HG02885 (cell line): ENCODE measurements around the gene DAB2IP.
"Not testable (repeated sequence)": the region's sequence is repeated elsewhere in the genome, so short reads cannot be mapped to it uniquely, and the experiment has no call there.

Experiments
- ATAC-seq: cut with Tn5 transposase; IDR thresholded peaks from one replicate; pipeline ENCODE4 v1.9.1; 2021; ENCODE audit warnings: mild to moderate bottlenecking; ENCODE audit not compliant: unreplicated experiment, poor library complexity

Gene DAB2IP

DNA sequence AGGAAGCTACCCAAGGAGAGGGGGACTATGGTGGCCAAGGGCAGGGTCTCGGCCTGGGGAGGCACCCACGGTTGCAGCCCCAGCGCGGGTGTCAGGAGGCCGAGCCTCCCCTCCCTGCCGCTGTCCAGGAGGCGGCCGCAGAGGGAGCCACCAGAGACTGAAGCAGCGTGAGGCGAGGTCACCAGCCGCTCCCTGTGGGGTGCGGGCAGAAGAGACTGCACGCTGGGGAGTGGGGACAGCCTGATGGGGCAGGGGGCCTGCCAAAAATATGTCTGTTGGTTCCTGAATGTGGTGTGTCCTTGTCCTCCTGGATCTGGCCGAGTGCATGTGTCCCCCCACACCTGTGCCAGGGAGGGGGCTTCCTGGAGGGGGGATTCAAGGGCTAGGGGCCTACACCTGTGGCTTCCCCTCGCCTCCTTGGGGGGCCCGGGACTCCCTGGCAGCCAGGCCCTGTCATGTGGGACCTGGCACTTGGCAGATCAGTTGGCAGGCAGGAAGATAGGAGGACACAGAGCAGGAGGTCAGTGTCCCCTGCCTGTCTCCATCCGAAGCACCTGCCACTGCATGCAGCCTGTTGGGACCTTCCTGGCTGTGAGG, 131.2 kb downstream of the DAB2IP start:
- no peak for ATAC-seq

DNA sequence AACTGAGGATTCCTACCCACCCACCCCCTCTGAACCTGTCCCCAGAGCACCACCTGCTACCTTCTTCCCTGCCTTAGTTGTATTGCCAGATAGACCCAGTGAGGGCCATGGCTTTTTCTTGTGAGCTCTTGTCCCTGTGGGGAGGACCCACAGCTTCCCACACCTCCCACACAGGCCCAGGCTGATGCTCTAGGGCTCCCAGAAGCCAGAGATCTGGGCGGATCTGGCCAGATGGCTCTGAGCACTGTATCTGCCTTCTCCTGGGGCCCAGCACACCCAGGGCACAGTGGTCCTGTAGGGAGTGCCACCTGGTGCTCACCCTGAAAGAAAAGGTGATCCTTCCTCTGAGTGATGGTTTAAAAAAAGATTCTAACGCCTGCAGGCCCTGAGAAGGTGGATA, 131.7 kb downstream of the DAB2IP start:
- ATAC-seq, result no peak

DNA sequence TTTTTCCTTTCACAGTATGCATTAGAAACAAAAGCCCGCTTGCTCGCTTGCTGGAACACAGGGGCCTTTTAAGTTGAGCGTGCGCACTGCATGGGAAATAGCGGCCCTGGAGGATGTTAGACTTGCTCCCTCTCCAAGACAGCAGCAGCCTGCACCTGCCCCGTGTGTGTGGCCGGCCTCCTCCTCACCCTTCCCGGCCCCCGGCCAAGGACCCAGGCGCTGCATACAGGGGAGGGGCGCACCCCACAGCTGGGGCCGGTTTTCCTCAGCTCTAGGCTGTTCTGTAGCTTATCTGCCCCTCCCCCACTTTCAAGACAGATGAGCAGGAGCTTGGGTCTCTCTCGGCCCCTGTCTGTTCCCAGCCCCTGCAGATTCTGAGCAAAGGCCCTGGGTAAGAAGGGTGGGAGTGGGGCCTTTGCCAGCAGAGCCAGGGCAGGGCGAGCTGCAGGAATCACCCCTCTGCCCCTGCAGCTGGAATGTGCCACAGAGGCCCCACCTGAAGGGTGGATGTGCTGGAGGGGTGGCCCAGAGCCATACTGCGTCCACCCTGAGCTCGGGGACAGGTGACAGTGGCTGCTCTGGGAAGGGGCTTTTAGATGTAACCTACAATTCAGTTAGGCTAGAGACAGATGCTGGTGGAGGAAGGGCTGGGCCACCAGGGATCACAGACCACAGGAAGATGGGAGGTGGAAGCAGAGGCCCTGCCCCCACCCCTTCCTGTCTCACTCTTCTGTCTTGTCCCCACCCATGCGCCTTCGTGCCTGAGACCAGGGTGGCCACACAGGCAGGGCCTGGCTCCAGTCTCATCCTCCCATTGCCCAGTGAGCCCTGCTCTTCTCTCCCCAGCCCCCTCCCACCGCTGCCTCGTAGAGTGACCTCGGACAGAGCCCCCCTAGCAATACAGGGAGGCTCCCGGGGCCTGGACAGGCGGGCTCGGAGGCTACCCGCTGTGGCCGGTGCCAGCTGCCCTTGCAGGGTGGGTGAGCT, 132.4 kb downstream of the DAB2IP start:
- no peak for ATAC-seq

DNA sequence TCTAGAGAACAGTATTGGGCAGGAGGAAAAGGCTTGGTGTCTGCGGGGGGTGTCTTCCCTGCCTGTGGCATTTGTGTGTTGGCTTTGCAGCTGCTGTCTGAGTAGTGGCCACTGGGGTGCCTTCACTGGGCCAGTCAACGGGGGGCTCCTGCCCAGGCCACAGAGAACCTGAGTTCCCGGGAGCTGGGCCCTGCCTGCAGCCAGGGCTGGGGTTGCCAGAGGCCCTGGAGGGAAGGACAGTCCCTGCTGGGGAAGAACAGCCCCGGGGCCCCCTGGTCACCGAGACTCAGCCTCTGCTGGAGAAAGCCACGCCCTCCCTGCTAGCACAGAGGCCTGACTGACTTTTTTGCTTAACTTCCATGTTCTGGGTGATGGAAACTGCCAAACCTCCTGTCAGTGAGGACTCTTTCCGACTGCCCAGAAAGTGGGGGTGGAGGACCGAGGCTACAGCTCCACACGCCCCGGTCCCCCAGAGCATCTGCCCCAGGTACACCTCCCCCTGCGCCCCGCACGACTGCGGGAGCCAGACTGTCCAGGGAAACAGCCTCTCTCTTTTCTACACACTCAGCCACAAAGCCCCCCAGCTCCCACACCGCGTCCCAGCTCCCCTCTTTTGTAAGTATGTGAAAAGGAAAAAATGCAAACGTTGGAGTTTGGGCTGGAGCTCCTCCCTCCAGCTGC, 133.4 kb downstream of the DAB2IP start:
- no peak for ATAC-seq

DNA sequence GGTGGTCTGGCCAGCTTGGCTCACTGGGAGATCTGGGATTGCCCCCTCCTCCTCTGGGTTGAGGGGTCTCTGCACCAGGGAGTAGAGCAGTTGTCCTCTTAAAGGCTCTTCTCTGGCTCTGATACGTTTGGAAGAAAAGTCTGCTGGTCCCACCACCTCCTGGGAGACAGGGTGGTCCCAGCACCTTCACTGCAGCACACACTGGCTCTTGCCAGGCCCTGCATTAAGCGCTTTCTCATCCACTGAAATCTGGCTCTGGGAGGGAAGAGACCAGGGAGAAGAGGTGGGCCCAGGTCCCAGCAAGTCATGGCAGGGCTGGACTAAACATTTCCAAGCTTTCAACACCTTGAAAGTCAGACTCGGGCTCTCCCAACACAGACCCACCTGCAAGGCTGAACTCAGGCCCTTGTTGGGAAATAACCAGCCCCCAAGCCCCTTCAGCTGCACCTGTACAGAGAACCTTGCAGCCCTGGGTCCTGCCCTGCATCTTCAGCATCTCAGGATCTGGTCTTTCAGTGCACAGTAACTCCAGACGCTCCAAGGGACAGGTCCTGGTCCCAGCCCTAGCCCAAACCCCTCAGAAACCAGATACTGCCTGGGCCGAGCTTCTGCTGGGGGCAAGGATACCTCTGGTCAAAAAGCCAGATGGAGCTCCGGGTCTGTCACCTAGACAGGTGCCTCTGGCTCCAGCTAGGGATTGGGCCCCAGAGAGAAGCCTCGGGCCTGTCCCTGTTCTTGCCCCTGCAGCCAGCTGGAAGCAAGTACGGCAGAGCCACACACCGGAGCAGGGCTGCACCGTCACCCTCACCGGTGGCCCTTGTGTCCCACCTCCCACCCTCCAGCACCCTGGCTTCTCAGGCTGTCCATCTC, 134.5 kb downstream of the DAB2IP start:
- no peak for ATAC-seq

DNA sequence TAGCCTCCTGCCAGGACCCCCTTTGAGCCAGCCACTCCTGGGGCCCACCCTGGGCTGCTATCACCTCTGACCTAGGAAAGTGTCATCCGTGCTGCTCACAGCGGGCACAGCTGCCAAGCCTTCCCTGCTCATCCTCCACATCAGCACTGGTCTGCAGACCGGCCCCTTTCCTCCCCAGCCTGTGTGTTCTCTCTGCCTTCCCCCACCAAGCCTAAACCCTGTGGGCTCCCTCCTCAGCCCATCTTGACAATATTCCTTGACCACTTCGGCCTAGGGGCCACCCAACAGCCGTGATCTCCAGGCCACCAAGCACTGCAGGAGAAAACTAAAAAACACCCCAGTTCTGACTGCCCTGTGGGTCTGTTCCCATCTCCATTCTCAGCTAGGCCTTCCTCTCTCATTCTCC, 135.1 kb downstream of the DAB2IP start:
- no peak for ATAC-seq

DNA sequence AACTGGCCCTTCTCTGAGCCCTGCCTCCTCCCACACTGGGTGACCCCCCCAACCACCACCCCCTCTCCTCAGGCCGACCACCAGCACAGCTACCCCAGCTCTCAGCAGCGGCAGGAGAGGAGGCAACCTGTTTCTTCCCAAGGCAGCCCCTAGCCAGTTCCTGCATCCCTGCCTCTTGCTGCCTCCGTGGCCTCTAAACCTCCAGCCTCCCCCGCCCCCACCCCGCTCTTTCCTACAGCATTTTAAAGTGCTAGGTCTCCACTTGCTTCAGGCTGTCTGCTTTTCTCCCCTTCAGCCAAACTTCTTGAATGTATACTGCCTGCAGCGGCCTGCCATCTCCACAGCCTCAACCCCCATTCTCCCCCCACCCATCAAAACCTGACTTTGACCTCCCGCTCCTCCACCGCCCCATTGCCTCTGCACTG, 135.6 kb downstream of the DAB2IP start:
- no peak for ATAC-seq

DNA sequence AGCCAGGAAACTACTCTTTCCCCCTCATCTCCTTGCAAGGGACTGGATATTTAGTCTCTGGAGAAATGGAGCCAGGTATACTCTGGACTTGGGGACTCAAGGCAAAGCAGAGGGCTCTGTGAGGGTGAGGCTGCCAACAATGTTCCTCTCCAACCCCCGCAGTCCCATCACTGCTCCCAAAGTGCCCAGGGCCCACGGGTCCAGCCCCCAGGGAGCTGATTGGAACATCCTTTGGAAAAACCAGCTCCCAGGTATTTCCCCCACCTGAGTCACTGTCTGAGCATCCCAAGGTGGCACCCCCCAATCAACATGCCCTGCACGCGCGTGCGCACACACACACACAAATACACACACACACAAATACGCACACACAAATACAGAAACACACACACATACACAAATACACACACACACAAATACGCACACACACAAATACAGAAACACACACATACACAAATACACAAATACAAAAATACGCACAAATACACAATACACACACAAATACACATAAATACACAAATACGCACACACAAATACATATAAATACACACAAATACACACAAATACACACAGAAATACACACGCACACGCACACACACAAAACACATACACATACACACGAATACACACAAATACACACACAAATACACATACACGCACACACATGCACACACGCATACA, 137.4 kb downstream of the DAB2IP start:
- ATAC-seq, result no peak

DNA sequence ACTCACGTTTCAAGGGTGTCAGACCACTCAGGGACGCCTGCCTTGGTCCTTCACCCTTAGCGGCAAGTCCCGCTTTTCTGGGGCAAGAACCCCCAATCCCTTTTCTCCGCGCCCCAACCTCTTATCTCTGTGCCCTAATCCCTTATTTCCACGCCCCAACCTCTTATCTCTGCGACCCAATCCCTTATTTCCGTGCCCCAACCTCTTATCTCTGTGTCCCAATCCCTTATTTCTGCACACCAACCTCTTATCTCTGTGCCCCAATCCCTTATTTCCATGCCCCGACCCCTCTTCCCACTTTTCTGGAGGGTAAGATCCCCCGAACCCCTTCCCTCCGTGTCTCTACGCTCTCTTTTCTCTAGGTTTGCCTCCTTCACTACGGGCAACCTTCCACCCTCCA, 139.4 kb downstream of the DAB2IP start:
- ATAC-seq, result no peak

DNA sequence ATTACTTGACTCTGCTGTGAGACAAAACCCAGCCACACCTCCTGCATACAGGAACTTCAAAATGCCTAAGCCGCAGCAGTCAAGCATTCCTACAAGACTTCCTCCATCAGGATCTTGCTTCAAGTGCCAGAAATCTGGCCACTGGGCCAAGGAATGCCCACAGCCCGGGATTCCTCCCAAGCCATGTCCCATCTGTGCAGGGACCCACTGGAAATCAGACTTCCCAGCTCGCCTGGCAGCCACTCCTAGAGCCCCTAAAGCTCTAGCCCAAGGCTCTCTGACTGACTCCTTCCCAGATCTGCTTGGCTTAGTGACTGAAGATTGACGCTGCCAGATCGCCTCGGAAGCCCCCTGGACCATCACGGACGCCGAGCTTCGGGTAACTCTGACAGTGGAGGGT, 141.0 kb downstream of the DAB2IP start:
- ATAC-seq, result not testable (repeated sequence)

DNA sequence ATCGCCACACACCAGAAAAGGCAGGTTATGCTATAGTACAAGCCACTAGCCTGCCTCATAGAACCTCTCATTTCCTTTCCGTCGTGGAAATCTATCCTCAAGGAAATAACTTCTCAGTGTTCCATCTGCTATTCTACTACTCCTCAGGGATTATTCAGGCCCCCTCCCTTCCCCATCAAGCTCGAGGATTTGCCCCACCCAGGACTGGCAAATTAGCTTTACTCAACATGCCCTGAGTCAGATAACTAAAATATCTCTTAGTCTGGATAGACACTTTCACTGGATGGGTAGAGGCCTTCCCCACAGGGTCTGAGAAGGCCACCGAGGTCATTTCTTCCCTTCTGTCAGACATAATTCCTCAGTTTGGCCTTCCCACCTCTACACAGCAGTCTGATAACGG, 142.9 kb downstream of the DAB2IP start:
- ATAC-seq, result not testable (repeated sequence)

DNA sequence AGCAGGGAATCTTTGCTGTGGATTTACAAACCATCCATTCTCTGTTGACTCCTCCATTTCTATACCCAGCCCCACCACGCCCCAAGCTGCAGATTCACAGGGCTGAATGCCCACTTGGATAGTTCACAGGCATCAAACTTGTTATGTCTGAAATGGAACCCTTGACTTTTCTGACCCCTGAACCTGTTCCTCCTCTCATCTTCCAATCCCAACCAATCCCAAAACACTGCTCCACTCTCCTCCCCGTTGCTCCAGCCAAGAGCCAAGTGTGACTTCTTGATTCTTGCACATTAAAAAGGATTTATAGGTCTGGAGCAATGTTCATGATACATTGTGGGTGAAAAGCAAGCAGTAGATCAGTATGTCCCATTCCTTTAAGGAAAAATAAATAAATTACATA, 145.6 kb downstream of the DAB2IP start:
- no peak for ATAC-seq

DNA sequence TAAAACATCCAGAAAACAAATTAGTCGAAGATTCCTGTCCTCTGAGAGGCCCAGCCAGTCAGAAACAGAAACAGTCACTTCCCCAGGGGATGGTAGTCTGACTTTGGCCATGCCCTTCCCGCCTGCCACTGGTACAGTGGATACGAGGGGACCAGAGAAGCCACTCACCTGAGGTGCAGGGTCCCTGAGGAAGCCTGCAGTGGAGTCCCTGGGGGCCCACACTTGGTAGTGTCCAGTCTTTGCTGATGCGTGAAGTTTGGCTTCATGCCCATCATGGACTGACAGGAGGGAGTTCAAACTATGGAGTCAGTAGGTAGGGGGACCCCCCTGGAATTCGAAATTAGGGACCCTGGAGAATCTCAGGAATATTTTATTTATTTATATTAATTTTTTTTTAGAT, 147.5 kb downstream of the DAB2IP start:
- no peak for ATAC-seq

DNA sequence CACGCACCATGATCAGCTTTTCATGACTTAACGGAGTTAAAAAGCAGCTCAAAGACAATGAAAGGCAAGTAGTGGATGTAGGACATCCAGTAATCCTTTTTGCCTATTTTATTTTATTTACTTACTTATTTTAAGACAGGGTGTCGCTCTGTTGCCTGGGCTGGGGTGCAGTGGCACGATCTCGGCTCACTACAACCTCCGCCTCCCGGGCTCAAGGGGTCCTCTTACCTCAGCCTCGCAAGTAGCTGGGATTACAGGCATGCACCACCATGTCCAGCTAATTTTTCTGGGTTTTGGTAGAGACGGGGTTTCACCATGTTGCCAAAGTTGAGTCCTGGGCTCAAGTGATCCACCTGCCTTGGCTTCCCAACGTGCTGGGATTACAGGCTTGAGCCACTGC, 148.9 kb downstream of the DAB2IP start:
- ATAC-seq, result no peak

DNA sequence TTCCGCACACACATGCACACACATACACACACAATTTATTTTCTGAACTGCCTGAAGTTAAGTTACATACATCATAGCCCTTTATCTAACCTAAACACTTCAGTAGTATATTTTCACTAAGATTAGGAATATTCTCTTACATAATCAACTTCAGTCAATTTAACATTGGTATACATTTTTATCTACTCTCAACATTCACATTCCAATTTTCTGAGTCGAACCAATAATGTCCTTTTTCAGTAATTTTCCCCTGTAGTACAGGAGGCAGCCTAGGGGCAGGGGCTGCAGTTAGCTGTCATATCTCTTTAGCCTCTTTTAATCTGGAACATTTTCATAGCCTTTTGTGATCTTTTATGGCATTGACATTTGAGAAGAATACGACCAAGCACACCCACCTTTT, 150.1 kb downstream of the DAB2IP start:
- no peak for ATAC-seq

DNA sequence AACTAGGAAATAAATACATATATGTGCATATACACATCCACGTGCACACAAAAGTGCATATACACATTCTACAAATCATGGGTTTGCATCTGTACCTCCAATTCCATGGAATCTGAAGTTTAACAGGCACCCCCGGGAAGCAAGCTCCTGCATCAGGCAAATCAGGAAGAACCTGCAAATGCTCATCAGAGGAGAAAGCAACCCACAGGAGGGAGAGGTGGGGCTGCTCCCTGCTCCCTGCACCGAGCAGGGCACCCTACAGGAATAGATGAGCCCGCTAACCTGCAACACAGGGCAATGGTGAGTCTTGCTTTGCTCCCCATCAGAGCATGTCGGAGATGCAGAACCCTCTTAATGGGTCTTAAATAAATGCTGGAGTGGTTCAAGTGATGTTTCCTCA, 151.3 kb downstream of the DAB2IP start:
- no peak for ATAC-seq

DNA sequence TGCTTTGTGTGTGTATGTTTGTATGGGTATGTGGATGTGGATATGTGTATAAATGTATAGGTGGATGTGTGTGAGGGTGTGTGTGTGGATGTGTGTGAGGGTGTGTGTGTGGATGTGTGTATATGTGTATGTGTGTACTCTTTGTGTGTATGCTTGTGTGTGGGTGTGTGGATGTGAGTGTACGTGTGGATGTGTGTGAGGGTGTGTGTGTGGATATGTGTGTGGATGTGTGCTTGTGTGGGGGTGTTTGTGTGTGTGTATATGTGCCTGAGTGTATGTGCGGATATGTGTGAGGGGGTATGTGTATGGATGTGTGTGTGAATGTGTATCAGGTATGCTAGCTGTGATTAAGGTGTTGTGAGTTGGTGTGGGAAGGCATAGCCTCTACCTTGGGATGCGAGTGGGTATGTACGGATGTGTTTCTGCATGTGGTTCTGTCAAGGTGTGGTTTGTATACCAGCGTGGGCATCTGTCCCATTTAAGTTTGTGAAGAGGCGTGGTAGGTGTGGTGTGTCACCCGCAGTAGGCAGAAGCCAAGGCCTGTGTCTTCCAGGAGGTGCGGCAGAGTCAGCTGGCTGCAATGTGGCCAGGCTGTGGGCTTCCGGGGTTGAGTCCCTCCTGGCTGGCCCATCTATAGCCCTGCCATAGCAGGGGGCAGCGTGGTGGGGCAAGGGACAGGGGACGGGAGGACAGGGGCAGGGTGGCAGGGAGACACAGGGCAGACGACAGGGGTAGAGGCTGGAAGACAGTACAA, 155.8 kb downstream of the DAB2IP start:
- no peak for ATAC-seq

DNA sequence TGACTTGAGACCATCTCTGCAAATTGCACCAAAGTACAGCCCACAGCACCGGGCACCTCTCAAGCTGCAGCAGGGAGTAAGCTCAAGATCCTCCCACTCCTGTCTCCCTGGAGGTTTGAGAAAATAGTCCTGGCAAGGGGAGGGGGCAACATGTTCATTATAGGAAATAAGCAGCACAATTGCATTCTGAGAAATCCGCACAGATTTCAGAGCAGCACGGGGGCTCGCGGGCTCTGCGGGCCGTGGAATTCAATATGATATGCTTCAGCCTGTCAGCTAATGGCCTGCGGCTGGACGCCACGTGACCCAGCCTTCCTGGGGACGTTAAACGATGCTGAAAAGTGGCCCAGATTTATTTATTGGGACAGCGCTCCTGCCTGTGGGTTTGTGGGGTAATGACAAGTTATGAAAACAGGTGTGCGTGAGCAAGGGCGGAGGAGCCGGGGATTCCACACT, 156.4 kb downstream of the DAB2IP start:
- no peak for ATAC-seq

DNA sequence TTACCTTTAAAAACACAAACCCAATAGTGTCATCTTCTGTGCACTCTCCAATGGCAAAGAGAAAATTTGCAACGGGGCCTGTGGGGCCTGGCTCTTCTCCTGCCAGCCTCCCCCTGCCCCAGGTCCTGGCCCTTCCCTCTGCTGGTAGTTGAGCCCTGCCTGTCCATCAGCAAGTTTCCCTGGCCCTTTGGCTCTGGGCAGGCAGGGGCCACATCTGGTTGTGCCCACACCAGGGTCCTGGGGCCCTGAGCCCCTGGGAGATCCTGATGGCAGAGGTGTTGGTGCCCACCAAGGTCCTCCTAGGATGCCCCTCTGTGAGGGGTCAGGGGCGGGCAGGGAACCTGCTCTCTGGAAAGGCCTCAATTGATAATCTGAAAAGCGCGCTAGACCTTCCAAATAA, 157.3 kb downstream of the DAB2IP start:
- ATAC-seq, result no peak
